HEK293 (cell line): ENCODE results near the gene STYK1.

Source experiments
- GLIS2 ChIP-seq: fragments of 450-650 bp; formaldehyde crosslinking; IDR thresholded peaks from 2 replicates; pipeline ENCODE4 v1.5.1; 2016; ENCODE audit warnings: missing biosample characterization, missing genetic modification characterization
- IKZF3 ChIP-seq: fragments of 450-650 bp; IDR thresholded peaks from 2 replicates; pipeline ENCODE4 v1.5.0; 2018; ENCODE audit warnings: missing biosample characterization, mild to moderate bottlenecking, missing genetic modification characterization, moderate library complexity
- PRDM4 ChIP-seq: fragments of 450-650 bp; formaldehyde crosslinking; IDR thresholded peaks from 2 replicates; pipeline ENCODE4 v1.5.1; 2017; ENCODE audit warnings: missing biosample characterization, missing genetic modification characterization
- RBAK ChIP-seq: fragments of 450-650 bp; formaldehyde crosslinking; IDR thresholded peaks from 2 replicates; pipeline ENCODE4 v1.5.1; 2016; ENCODE audit warnings: missing biosample characterization, missing genetic modification characterization
- SCRT1 ChIP-seq: fragments of 450-650 bp; formaldehyde crosslinking; IDR thresholded peaks from 2 replicates; pipeline ENCODE4 v1.5.1; 2016; ENCODE audit warnings: missing biosample characterization, missing genetic modification characterization, borderline replicate concordance
- TSHZ1 ChIP-seq: fragments of 450-650 bp; formaldehyde crosslinking; IDR thresholded peaks from 2 replicates; pipeline ENCODE4 v1.5.1; 2016; ENCODE audit warnings: missing biosample characterization, missing genetic modification characterization, borderline replicate concordance
- ZBTB20 ChIP-seq: fragments of 450-650 bp; formaldehyde crosslinking; IDR thresholded peaks from 2 replicates; pipeline ENCODE4 v1.5.1; 2016; ENCODE audit warnings: missing biosample characterization, missing genetic modification characterization
- ZEB2 ChIP-seq: fragments of 450-650 bp; formaldehyde crosslinking; IDR thresholded peaks from 2 replicates; pipeline ENCODE4 v1.5.1; 2016; ENCODE audit warnings: missing biosample characterization, missing genetic modification characterization
- ZNF112 ChIP-seq: fragments of 450-650 bp; formaldehyde crosslinking; IDR thresholded peaks from 2 replicates; pipeline ENCODE4 v1.5.0; 2017; ENCODE audit warnings: missing biosample characterization, missing genetic modification characterization
- ZNF157 ChIP-seq: fragments of 450-650 bp; formaldehyde crosslinking; IDR thresholded peaks from 2 replicates; pipeline ENCODE4 v1.5.1; 2016; ENCODE audit warnings: missing biosample characterization, missing genetic modification characterization
- ZNF174 ChIP-seq: fragments of 450-650 bp; formaldehyde crosslinking; IDR thresholded peaks from 2 replicates; pipeline ENCODE4 v1.5.0; 2017; ENCODE audit warnings: missing biosample characterization, mild to moderate bottlenecking, missing genetic modification characterization
- ZNF202 ChIP-seq: fragments of 450-650 bp; formaldehyde crosslinking; IDR thresholded peaks from 2 replicates; pipeline ENCODE4 v1.5.1; 2016; ENCODE audit warnings: missing biosample characterization, missing genetic modification characterization, borderline replicate concordance
- ZNF239 ChIP-seq: fragments of 450-650 bp; formaldehyde crosslinking; IDR thresholded peaks from 2 replicates; pipeline ENCODE4 v1.5.1; 2016; ENCODE audit warnings: missing biosample characterization, missing genetic modification characterization
- ZNF302 ChIP-seq: fragments of 450-650 bp; formaldehyde crosslinking; IDR thresholded peaks from 2 replicates; pipeline ENCODE4 v1.5.1; 2016; ENCODE audit warnings: missing biosample characterization, missing genetic modification characterization, low read depth
- ZNF341 ChIP-seq: fragments of 450-650 bp; formaldehyde crosslinking; IDR thresholded peaks from 2 replicates; pipeline ENCODE4; 2016; ENCODE audit warnings: low read depth, missing biosample characterization, missing genetic modification characterization
- ZNF366 ChIP-seq: fragments of 450-650 bp; formaldehyde crosslinking; conservative IDR thresholded peaks from 2 replicates; pipeline ENCODE4 v1.5.1; 2016; ENCODE audit warnings: missing biosample characterization, missing genetic modification characterization
- ZNF501 ChIP-seq: fragments of 450-650 bp; formaldehyde crosslinking; IDR thresholded peaks from 2 replicates; pipeline ENCODE4 v1.5.1; 2016; ENCODE audit warnings: missing biosample characterization, missing genetic modification characterization
- ZNF518A ChIP-seq: fragments of 450-650 bp; formaldehyde crosslinking; conservative IDR thresholded peaks from 2 replicates; pipeline ENCODE4 v1.5.1; 2016; ENCODE audit warnings: low read depth, missing biosample characterization, missing genetic modification characterization
- ZNF548 ChIP-seq: fragments of 450-650 bp; formaldehyde crosslinking; IDR thresholded peaks from 2 replicates; pipeline ENCODE4 v1.5.1; 2016; ENCODE audit warnings: missing biosample characterization, missing genetic modification characterization
- ZNF549 ChIP-seq: fragments of 450-650 bp; IDR thresholded peaks from 2 replicates; pipeline ENCODE4 v1.5.1; 2018; ENCODE audit warnings: missing biosample characterization, missing genetic modification characterization, mild to moderate bottlenecking, inconsistent platforms, moderate library complexity
- ZNF561 ChIP-seq: fragments of 450-650 bp; IDR thresholded peaks from 2 replicates; pipeline ENCODE4 v1.5.1; 2018; ENCODE audit warnings: missing biosample characterization, missing genetic modification characterization, borderline replicate concordance
- ZNF600 ChIP-seq: fragments of 450-650 bp; formaldehyde crosslinking; IDR thresholded peaks from 2 replicates; pipeline ENCODE4 v1.5.1; 2016; ENCODE audit warnings: missing biosample characterization, missing genetic modification characterization
- ZNF623 ChIP-seq: fragments of 450-650 bp; formaldehyde crosslinking; IDR thresholded peaks from 2 replicates; pipeline ENCODE4 v1.5.1; 2016; ENCODE audit warnings: missing biosample characterization, missing genetic modification characterization
- ZNF654 ChIP-seq: fragments of 450-650 bp; formaldehyde crosslinking; IDR thresholded peaks from 2 replicates; pipeline ENCODE4 v1.5.1; 2016; ENCODE audit warnings: low read depth, missing biosample characterization, missing genetic modification characterization
- ZNF677 ChIP-seq: fragments of 450-650 bp; IDR thresholded peaks from 2 replicates; pipeline ENCODE4 v1.5.0; 2018; ENCODE audit warnings: missing biosample characterization, mild to moderate bottlenecking, missing genetic modification characterization, moderate library complexity
- ZNF707 ChIP-seq: fragments of 450-650 bp; formaldehyde crosslinking; IDR thresholded peaks from 2 replicates; pipeline ENCODE4 v1.5.1; 2016; ENCODE audit warnings: missing biosample characterization, missing genetic modification characterization
- ZSCAN18 ChIP-seq: fragments of 450-650 bp; formaldehyde crosslinking; IDR thresholded peaks from 2 replicates; pipeline ENCODE4 v1.5.1; 2016; ENCODE audit warnings: missing biosample characterization, missing genetic modification characterization

STYK1 gene

GRCh38 chr12:10716704-10717315, 43.0 kb upstream of the STYK1 start (continued):
- TF ChIP-seq ZBTB20 (tag by site-specific recombination) = 0 out of 2 replicates have a peak, but pooled peaks have one; percentile 14
- peak; percentile 95 for TF ChIP-seq ZNF341 (tag by site-specific recombination)
- TF ChIP-seq ZNF202 (tag by site-specific recombination) = no peak
- 0 out of 2 replicates have a peak, but pooled peaks have one; percentile 13 for TF ChIP-seq ZNF518A (tag by site-specific recombination)
- no peak for TF ChIP-seq GLIS2 (tag by site-specific recombination)
- TF ChIP-seq ZNF174 (tag by site-specific recombination) = no peak
- no peak for TF ChIP-seq ZNF548
- TF ChIP-seq ZNF654 (tag by site-specific recombination) = no peak
- TF ChIP-seq ZNF549 = no peak
- TF ChIP-seq ZNF112 (tag by site-specific recombination) = no peak
- no peak for TF ChIP-seq ZNF302 (tag by site-specific recombination)
- TF ChIP-seq PRDM4 (tag by site-specific recombination) = peak; percentile 57; the same call in 1 of the 2 replicates
- TF ChIP-seq TSHZ1 (tag by site-specific recombination) = no peak
- TF ChIP-seq ZNF501 (tag by site-specific recombination) = no peak
- no peak for TF ChIP-seq ZNF677 (tag by site-specific recombination)
- no peak for TF ChIP-seq ZSCAN18 (tag by site-specific recombination)
- TF ChIP-seq ZEB2 = peak; percentile 77
- no peak for TF ChIP-seq ZNF623 (tag by site-specific recombination)
- 0 out of 2 replicates have a peak, but pooled peaks have one; percentile 24 for TF ChIP-seq SCRT1 (tag by site-specific recombination)
- TF ChIP-seq ZNF707 = no peak
- TF ChIP-seq ZNF366 (tag by site-specific recombination) = peak; percentile 94
- no peak; the same call in 1 of the 2 replicates for TF ChIP-seq ZNF600 (tag by site-specific recombination)
- no peak for TF ChIP-seq ZNF157 (tag by site-specific recombination)
- peak; percentile 64; the same call in 1 of the 2 replicates for TF ChIP-seq ZNF561
- TF ChIP-seq RBAK (tag by site-specific recombination) = no peak
- peak; percentile 98 for TF ChIP-seq IKZF3 (tag by site-specific recombination)
- no peak for TF ChIP-seq ZNF239
